K562 (cell line): ENCODE results near the gene HHATL. TPM values are rescaled to one million over a fixed set of nuclear protein-coding genes. Genes with fewer than 3 reads are reported as not detected.

Source experiments
- ATAC-seq: fragments of 200-7000 bp; cut with Tn5 transposase; 3 replicates; pipeline ENCODE4 v1.9.1; 2020; ENCODE audit warnings: moderate library complexity
- BruUV-seq: library from RNA; stranded (reverse); fragments of 400-500 nt; replicated peaks from 2 replicates; lab custom pipeline; 2021; lab: Mats Ljungman, UMichigan
- CTCF ChIA-PET: fragments of 300-600 bp; formaldehyde crosslinking; extraction: SDS; loops from one replicate; lab custom pipeline; 2021; ENCODE audit warnings: low intra/inter-chr PET ratio; lab: Yijun Ruan, JAX
- POLR2A ChIA-PET: fragments of 300-600, 350-650 bp; sonication (Branson Sonifier 250); formaldehyde crosslinking; extraction: SDS; loops from one replicate; lab custom pipeline; 2021; ENCODE audit warnings: antibody characterized with exemption, inconsistent platforms; lab: Yijun Ruan, JAX
- DNase-seq, 4 experiments: peaks; one replicate each; pipeline versions ENCODE4 v3.0.0 to v3.0.0-alpha.2; 2011 to 2018; ENCODE audit warnings: low spot score in 3 of 4, mixed read lengths in 3 of 4; ENCODE audit errors: extremely low read depth in 1 of 4
- FAIRE-seq: peaks from 2 replicates; lab custom pipeline; 2011; peaks lifted over from hg19 to GRCh38; lab: Jason Lieb, UNC
- H2AFZ ChIP-seq: 2 replicates; pipeline ENCODE4 v1.6.0; 2011; ENCODE audit warnings: low read depth, low read length, control low read depth, inconsistent platforms
- H3K27ac ChIP-seq: fragments of 200-600 bp; 3 replicates; pipeline ENCODE4 v1.8.0; 2011; ENCODE audit warnings: low read depth, mild to moderate bottlenecking, control low read depth, inconsistent platforms, low read length, moderate library complexity, mixed read lengths; ENCODE audit errors: extremely low read depth
- H3K27me3 ChIP-seq, 2 experiments: fragments of 300-600 bp in 1 of 2; 2 replicates in 1 of 2; 3 replicates in 1 of 2; pipeline versions ENCODE4 v1.6.0 to v1.8.0; 2011; ENCODE audit warnings: inconsistent platforms in 2 of 2, low read length in 2 of 2, mild to moderate bottlenecking in 1 of 2, mixed read lengths in 1 of 2, moderate library complexity in 1 of 2; ENCODE audit not compliant: control insufficient read depth in 2 of 2, insufficient read depth in 2 of 2
- H3K36me3 ChIP-seq: fragments of 300-600 bp; 3 replicates; pipeline ENCODE4 v1.8.0; 2011; ENCODE audit warnings: mild to moderate bottlenecking, low read length, inconsistent platforms; ENCODE audit not compliant: control insufficient read depth, insufficient read depth
- H3K4me1 ChIP-seq, 2 experiments: fragments of 200-600 bp in 1 of 2; replicated peaks in 1 of 2; 2 replicates in 1 of 2; 3 replicates in 1 of 2; pipeline versions ENCODE4 v1.5.1 to v1.8.0; 2011; ENCODE audit warnings: inconsistent platforms in 2 of 2, low read length in 2 of 2, mild to moderate bottlenecking in 1 of 2, mixed read lengths in 1 of 2, moderate library complexity in 1 of 2; ENCODE audit not compliant: control insufficient read depth in 2 of 2, insufficient read depth in 2 of 2
- H3K4me2 ChIP-seq: 2 replicates; pipeline ENCODE4 v1.6.1; 2011; ENCODE audit warnings: low read length, control low read depth, inconsistent platforms, mixed read lengths; ENCODE audit not compliant: insufficient read depth
- H3K4me3 ChIP-seq: fragments of 200-600 bp; sonication (generic), shearing (Covaris generic); 2 replicates; pipeline ENCODE4 v1.5.1; 2016; ENCODE audit warnings: control low read depth, inconsistent platforms
- H3K79me2 ChIP-seq: fragments of 200-600 bp; 3 replicates; pipeline ENCODE4 v1.8.0; 2011; ENCODE audit warnings: low read length, inconsistent platforms; ENCODE audit not compliant: control insufficient read depth, insufficient read depth
- H3K9ac ChIP-seq, 2 experiments: 2 replicates each; pipeline versions ENCODE4 v1.6.0 to v1.6.1; 2011; ENCODE audit warnings: low read depth in 2 of 2, low read length in 2 of 2, control low read depth in 1 of 2, inconsistent platforms in 1 of 2, mild to moderate bottlenecking in 1 of 2, mixed read lengths in 1 of 2; ENCODE audit not compliant: insufficient read depth in 1 of 2
- H3K9me1 ChIP-seq: one replicate; pipeline ENCODE4 v1.6.0; 2011; ENCODE audit warnings: inconsistent platforms, mild to moderate bottlenecking, low read length, moderate library complexity; ENCODE audit not compliant: control insufficient read depth, insufficient read depth
- H3K9me3 ChIP-seq: replicated peaks from 2 replicates; pipeline ENCODE4 v1.5.1; 2011; ENCODE audit warnings: low read depth, low read length, inconsistent platforms; ENCODE audit not compliant: control insufficient read depth, insufficient read depth
- H4K20me1 ChIP-seq: replicated peaks from 2 replicates; pipeline ENCODE4 v1.6.1; 2011; ENCODE audit warnings: low read length, inconsistent platforms, mixed read lengths; ENCODE audit not compliant: control insufficient read depth, insufficient read depth
- CREBBP ChIP-seq: IDR thresholded peaks from one replicate; pipeline ENCODE4 v1.6.1; 2012; ENCODE audit warnings: low read depth, mild to moderate bottlenecking, control low read depth, inconsistent platforms, low read length
- KHSRP ChIP-seq: fragments of 450-650 bp; IDR thresholded peaks from 2 replicates; pipeline ENCODE4 v1.6.1; 2017
- RCOR1 ChIP-seq, 2 experiments: IDR thresholded peaks; 2 replicates each; pipeline ENCODE4 v1.6.1; 2012; ENCODE audit warnings: low read depth in 2 of 2, low read length in 2 of 2, borderline replicate concordance in 1 of 2, improper control_type of control experiment in 1 of 2
- RNF2 ChIP-seq: sonication (generic); IDR thresholded peaks from 2 replicates; pipeline ENCODE4 v1.6.1; 2016
- SETDB1 ChIP-seq: IDR thresholded peaks from one replicate; pipeline ENCODE4 v1.6.1; 2012; ENCODE audit warnings: low read length, control low read depth, inconsistent platforms
- ZBTB7A ChIP-seq: IDR thresholded peaks from 2 replicates; pipeline ENCODE4 v1.6.1; 2011; ENCODE audit warnings: low read depth, mild to moderate bottlenecking, low read length, moderate library complexity, borderline replicate concordance; ENCODE audit not compliant: control insufficient read depth
- ZNF398 ChIP-seq: fragments of 250-450 bp; sonication (Bioruptor Pico); IDR thresholded peaks from 2 replicates; pipeline ENCODE4 v1.8.0; 2021; ENCODE audit warnings: moderate library complexity, mild to moderate bottlenecking, inconsistent platforms
- WGBS: fragments of 100-300 bp; shearing (Covaris generic); methylation state at CpG from one replicate; pipeline ENCODE4 v1.1.6; 2016; ENCODE audit warnings: low coverage, mixed read lengths; ENCODE audit not compliant: insufficient coverage; ENCODE audit errors: missing lambda C conversion rate; 5-methylcytosine and 5-hydroxymethylcytosine counted together
- in situ Hi-C: fragments of 300-500 bp; cut with MboI; formaldehyde crosslinking; loops from 4 replicates; pipeline ENCODE4 v1.15.0; 2018; ENCODE audit warnings: inconsistent platforms, mixed read lengths
- intact Hi-C: fragments of 100-400 bp; cut with micrococcal nuclease; formaldehyde crosslinking; loops from 2 replicates; pipeline ENCODE4 v1.14.2; 2022
- polyA plus RNA-seq, 8 experiments: library from polyadenylated mRNA; depleted of rRNA in 4 of 8; stranded (reverse) in 5 of 8; unstranded in 3 of 8; fragments of >200 nt; fragmentation: Nextera tagmentation in 2 of 8; fragmentation: Illumina TruSeq in 1 of 8; extraction: Ambion mirVana in 2 of 8; extraction: Trizol in 1 of 8; gene quantifications; 2 replicates each; pipeline versions ENCODE4 v1.2.1 to v1.2.3, GENCODE V29; 2011 to 2014; ENCODE audit warnings: inconsistent platforms in 1 of 8, missing spikeins in 1 of 8
- total RNA-seq, 7 experiments: library from RNA; depleted of rRNA in 6 of 7; stranded (reverse); fragments of >200 nt in 6 of 7; fragmentation: Illumina TruSeq in 2 of 7; extraction: Trizol in 2 of 7; gene quantifications; 2 replicates each; pipeline versions ENCODE4 v1.2.1 to v1.2.3, GENCODE V29; 2011 to 2021; ENCODE audit warnings: low replicate concordance in 1 of 7
- TF ChIP-seq, protein P1 (sequence below): sonication (generic); formaldehyde crosslinking; IDR thresholded peaks from 2 replicates; pipeline ENCODE4 v1.8.0; 2022; ENCODE audit warnings: missing genetic modification reagents, mild to moderate bottlenecking, borderline replicate concordance
- TF ChIP-seq, protein P2 (sequence below): fragments of 150-350 bp; IDR thresholded peaks from 2 replicates; pipeline ENCODE4 v1.6.1; 2014; ENCODE audit warnings: low read depth, mild to moderate bottlenecking, low read length, borderline replicate concordance
- TF ChIP-seq, protein P3 (sequence below): fragments of 250-450 bp; sonication (Bioruptor Pico); IDR thresholded peaks from 2 replicates; pipeline ENCODE4 v1.5.0; 2020; ENCODE audit warnings: mild to moderate bottlenecking

The HHATL gene
- total and polyA plus RNA-seq, 9 of the 15 experiments (the other 6 are each of a cell fraction or from before 2014, with no cell fraction given), result not detected

DNA sequence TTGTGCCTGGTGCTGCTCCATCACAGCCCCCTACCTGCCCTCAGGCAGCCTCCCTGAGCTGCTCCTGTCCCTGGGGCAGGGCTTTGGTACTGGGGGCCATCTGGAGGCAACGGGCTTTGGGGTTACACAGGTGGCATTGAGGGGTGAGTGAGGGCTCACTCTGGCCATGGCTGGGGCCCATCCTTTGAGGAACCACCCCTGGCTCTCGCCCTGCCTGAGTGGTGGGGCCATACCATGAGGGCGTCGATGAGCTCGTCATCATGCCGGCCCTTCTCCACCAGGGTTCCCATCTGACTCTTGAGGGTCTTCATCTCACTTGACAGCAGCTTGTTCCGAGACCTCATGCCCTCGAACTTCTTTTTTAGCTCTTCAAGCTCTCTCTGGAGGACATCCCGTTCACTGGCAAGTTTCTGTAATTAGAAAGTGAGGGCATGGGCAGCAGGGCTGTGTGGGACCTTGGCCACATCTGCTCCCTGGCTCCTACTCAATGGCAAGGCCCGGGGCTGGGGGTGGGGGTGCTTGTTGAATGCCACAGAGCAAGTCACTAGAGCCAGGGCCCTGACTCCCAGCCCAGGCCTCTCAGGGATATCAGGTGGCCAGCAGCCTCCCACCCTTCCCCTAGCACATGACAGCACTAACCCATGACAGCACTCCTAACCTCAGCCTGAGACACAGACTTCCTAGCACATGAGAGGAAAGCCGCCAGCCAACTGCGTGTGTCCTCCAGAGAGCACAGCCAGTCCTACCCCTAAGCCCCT is 37.0 kb upstream of the HHATL start (continued):
- TF ChIP-seq RCOR1 (IDR thresholded peaks at IDR 0.05; ENCODE audit: borderline replicate concordance in 1 of 2, low read depth in 2 of 2, low read length in 2 of 2), result no peak
- no peak for TF ChIP-seq SETDB1

DNA sequence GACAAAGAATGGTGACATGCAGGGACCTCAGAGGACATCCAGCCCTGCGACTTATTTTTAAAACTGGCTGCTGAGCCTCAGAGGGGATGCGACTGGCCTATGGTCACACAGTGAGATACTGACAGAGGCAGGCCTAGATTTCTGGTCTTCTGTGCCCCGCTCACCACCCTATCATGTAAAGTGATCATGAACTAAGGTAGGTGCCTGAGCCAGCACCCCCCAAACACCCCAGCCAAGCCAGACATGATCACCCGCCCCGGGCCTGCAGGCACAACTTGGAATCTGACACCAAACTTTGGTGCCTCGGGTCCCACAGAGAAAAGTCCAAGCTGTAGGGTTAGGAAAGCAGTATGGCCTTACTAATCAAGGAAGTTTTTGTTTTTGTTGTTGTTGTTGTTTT is 33.9 kb upstream of the HHATL start:
- 3% methylated on average over 6 of the region's 6 CpGs for WGBS
- Histone ChIP-seq H3K9ac (no peak overlapping the region), H4K20me1 (no peaks in the 10 kb centered on the region; the same call in 1 of the 2 replicates), H3K79me2 (no peaks in the 10 kb centered on the region), H3K4me2 (no peak overlapping the region), H2AFZ (no peak overlapping the region), H3K9me3 (no peaks in the 10 kb centered on the region), H3K27ac (no peak overlapping the region), H3K4me1 (no peaks in the 10 kb centered on the region), H3K36me3 (no peaks in the 10 kb centered on the region), H3K9me1 (no peaks in the 10 kb centered on the region), H3K4me3 (no peak overlapping the region), H3K27me3 (peaks cover 23 to 30% of the 10 kb centered on the region in 2 experiments; a peak in 4 of 5 replicates)
- CTCF ChIA-PET, result no interaction called here
- DNase-seq, result no peak
- BruUV-seq, result no TSS peak
- intact Hi-C loops (no loop called here), in situ Hi-C loops (no loop called here)
- POLR2A ChIA-PET, result interaction anchor here (0.6 to 1.6 kb wide), 3 partner anchors 8 to 219 kb away, joined by 3 to 5 read pairs (median 3); partner anchors contain the start of gene HIGD1A
- no peak for ATAC-seq
- FAIRE-seq, result no peak
- no peak for TF ChIP-seq ZNF398 (CRISPR knock-in tag)
- TF ChIP-seq, protein P1, sequence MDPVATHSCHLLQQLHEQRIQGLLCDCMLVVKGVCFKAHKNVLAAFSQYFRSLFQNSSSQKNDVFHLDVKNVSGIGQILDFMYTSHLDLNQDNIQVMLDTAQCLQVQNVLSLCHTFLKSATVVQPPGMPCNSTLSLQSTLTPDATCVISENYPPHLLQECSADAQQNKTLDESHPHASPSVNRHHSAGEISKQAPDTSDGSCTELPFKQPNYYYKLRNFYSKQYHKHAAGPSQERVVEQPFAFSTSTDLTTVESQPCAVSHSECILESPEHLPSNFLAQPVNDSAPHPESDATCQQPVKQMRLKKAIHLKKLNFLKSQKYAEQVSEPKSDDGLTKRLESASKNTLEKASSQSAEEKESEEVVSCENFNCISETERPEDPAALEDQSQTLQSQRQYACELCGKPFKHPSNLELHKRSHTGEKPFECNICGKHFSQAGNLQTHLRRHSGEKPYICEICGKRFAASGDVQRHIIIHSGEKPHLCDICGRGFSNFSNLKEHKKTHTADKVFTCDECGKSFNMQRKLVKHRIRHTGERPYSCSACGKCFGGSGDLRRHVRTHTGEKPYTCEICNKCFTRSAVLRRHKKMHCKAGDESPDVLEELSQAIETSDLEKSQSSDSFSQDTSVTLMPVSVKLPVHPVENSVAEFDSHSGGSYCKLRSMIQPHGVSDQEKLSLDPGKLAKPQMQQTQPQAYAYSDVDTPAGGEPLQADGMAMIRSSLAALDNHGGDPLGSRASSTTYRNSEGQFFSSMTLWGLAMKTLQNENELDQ (CRISPR knock-in tag), result no peak
- TF ChIP-seq, protein P2, sequence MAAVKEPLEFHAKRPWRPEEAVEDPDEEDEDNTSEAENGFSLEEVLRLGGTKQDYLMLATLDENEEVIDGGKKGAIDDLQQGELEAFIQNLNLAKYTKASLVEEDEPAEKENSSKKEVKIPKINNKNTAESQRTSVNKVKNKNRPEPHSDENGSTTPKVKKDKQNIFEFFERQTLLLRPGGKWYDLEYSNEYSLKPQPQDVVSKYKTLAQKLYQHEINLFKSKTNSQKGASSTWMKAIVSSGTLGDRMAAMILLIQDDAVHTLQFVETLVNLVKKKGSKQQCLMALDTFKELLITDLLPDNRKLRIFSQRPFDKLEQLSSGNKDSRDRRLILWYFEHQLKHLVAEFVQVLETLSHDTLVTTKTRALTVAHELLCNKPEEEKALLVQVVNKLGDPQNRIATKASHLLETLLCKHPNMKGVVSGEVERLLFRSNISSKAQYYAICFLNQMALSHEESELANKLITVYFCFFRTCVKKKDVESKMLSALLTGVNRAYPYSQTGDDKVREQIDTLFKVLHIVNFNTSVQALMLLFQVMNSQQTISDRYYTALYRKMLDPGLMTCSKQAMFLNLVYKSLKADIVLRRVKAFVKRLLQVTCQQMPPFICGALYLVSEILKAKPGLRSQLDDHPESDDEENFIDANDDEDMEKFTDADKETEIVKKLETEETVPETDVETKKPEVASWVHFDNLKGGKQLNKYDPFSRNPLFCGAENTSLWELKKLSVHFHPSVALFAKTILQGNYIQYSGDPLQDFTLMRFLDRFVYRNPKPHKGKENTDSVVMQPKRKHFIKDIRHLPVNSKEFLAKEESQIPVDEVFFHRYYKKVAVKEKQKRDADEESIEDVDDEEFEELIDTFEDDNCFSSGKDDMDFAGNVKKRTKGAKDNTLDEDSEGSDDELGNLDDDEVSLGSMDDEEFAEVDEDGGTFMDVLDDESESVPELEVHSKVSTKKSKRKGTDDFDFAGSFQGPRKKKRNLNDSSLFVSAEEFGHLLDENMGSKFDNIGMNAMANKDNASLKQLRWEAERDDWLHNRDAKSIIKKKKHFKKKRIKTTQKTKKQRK, result no peak
- no peak for TF ChIP-seq CREBBP
- no peak for TF ChIP-seq RNF2
- no peak for TF ChIP-seq KHSRP
- TF ChIP-seq, protein P3, sequence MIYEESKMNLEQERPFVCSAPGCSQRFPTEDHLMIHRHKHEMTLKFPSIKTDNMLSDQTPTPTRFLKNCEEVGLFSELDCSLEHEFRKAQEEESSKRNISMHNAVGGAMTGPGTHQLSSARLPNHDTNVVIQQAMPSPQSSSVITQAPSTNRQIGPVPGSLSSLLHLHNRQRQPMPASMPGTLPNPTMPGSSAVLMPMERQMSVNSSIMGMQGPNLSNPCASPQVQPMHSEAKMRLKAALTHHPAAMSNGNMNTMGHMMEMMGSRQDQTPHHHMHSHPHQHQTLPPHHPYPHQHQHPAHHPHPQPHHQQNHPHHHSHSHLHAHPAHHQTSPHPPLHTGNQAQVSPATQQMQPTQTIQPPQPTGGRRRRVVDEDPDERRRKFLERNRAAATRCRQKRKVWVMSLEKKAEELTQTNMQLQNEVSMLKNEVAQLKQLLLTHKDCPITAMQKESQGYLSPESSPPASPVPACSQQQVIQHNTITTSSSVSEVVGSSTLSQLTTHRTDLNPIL (CRISPR knock-in tag), result no peak
- TF ChIP-seq ZBTB7A, result no peak
